Measurements from ENCODE around the gene DYNLRB1. TPM values are rescaled to one million over a fixed set of nuclear protein-coding genes. Genes with fewer than 3 reads are reported as not detected.
A peak's percentile ranks its signal among the peaks of the same experiment; 100 is the strongest.

Gene DYNLRB1
- total and polyA plus RNA-seq, 9 of the 15 experiments (the other 6 are each of a cell fraction or from before 2014, with no cell fraction given), result 48.7 to 358 (median 121) TPM

- TF ChIP-seq DEAF1 (CRISPR knock-in tag; IDR thresholded peaks at IDR 0.05) (no peak), ZNF766 (CRISPR knock-in tag; conservative IDR thresholded peaks at IDR 0.05) (0 out of 2 replicates have a peak, but pooled peaks have one; percentile 73), JUND (IDR thresholded peaks at IDR 0.05; ENCODE audit: borderline replicate concordance, low read depth, low read length) (peak; percentile 68), JUND (tag; IDR thresholded peaks at IDR 0.05; ENCODE audit: borderline replicate concordance, low read depth, low read length) (peak; percentile 36; the same call in 1 of the 3 replicates), FOXA3 (CRISPR knock-in tag; conservative IDR thresholded peaks at IDR 0.05 in 1 of 2, IDR thresholded peaks at IDR 0.05 in 1 of 2) (peak in 1 of 2 experiments; percentile 67; a peak in 2 of 4 replicates), MIER1 (IDR thresholded peaks at IDR 0.05; ENCODE audit: low read depth) (no peak), ZBTB12 (CRISPR knock-in tag; IDR thresholded peaks at IDR 0.05) (no peak), POU5F1 (IDR thresholded peaks at IDR 0.05; ENCODE audit: borderline replicate concordance, low read depth, low read length, partially characterized antibody) (no peak), HMG20A (CRISPR knock-in tag; conservative IDR thresholded peaks at IDR 0.05) (no peak), ZNF76 (CRISPR knock-in tag; IDR thresholded peaks at IDR 0.05; ENCODE audit: borderline replicate concordance) (no peak), TEAD4 (IDR thresholded peaks at IDR 0.05; ENCODE audit: low read length) (peak; percentile 57; the same call in 1 of the 2 replicates), TEAD4 (CRISPR knock-in tag; IDR thresholded peaks at IDR 0.05; ENCODE audit: borderline replicate concordance) (no peak), CEBPB (tag; IDR thresholded peaks at IDR 0.05) (no peak), E2F5 (CRISPR knock-in tag; IDR thresholded peaks at IDR 0.05) (no peak), ZNF217 (CRISPR knock-in tag; IDR thresholded peaks at IDR 0.05) (no peak), SAFB (IDR thresholded peaks at IDR 0.05; ENCODE audit: borderline replicate concordance, low read depth, low read length) (no peak), HDAC1 (IDR thresholded peaks at IDR 0.05) (peak in 1 of 2 experiments; percentile 70; a peak in 2 of 4 replicates), HDAC2 (IDR thresholded peaks at IDR 0.05) (peak; percentile 77), USF1 (CRISPR knock-in tag; IDR thresholded peaks at IDR 0.05) (no peak)
- TF ChIP-seq, protein P1, sequence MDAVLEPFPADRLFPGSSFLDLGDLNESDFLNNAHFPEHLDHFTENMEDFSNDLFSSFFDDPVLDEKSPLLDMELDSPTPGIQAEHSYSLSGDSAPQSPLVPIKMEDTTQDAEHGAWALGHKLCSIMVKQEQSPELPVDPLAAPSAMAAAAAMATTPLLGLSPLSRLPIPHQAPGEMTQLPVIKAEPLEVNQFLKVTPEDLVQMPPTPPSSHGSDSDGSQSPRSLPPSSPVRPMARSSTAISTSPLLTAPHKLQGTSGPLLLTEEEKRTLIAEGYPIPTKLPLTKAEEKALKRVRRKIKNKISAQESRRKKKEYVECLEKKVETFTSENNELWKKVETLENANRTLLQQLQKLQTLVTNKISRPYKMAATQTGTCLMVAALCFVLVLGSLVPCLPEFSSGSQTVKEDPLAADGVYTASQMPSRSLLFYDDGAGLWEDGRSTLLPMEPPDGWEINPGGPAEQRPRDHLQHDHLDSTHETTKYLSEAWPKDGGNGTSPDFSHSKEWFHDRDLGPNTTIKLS (IDR thresholded peaks at IDR 0.05; ENCODE audit: borderline replicate concordance, low read depth), result no peak
- TF ChIP-seq, protein P2, sequence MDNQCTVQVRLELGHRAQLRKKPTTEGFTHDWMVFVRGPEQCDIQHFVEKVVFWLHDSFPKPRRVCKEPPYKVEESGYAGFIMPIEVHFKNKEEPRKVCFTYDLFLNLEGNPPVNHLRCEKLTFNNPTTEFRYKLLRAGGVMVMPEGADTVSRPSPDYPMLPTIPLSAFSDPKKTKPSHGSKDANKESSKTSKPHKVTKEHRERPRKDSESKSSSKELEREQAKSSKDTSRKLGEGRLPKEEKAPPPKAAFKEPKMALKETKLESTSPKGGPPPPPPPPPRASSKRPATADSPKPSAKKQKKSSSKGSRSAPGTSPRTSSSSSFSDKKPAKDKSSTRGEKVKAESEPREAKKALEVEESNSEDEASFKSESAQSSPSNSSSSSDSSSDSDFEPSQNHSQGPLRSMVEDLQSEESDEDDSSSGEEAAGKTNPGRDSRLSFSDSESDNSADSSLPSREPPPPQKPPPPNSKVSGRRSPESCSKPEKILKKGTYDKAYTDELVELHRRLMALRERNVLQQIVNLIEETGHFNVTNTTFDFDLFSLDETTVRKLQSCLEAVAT (IDR thresholded peaks at IDR 0.05), result no peak
Measured at GRCh38 chr20:34570859-34571306, 54.7 kb downstream of the DYNLRB1 start (continued).

All from K562 (cell line).